ENCODE results near the gene TAP2. TPM values are rescaled to one million over a fixed set of nuclear protein-coding genes. Genes with fewer than 3 reads are reported as not detected.
A peak's percentile ranks its signal among the peaks of the same experiment; 100 is the strongest.

TAP2 gene
- total and polyA plus RNA-seq, 2 of the 13 experiments (the other 11 are each of a cell fraction or from before 2014, with no cell fraction given), result 10.3 to 17.6 TPM

DNA sequence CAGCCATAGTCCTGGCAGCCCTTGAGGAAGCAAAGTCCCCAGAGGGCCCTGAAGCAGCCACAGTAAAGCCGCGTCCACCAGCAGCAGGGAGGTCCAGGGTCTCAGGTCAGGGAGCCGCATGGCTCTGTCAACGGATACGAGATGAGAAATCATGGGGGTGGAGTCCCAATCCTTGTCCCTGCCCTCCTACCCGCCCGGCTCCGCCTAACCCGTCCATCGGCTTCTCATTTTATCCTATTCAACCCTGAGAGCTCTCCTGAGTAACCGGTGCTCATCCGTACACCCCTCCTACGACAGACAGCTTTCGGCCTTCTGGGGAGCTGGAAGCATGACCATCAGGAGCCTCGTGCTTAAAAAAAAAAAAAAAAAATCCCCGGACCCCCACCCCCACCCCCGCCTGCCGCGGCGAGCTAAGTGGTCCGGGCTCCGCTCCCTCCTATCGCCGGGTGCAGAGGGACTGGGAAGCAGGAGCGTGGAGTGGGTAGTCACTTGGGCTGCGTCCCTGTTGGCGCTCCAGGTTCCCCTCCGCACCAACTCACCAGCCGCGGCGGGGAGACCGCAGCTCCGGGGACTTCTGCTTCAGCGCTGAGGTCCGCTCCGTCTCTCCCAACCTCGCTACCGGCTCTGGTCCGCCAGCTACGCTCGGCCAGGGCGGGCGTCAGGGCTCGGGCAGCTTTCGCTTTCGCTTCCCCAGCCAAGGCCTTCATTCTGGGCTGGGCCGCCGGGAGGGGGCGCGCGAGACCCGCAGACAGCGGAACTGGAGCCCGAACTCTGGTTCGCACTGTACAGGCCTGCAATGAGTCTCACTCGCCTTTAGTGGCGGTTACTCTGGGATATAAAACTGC is at the start of gene TAP2 (continued):
- TF ChIP-seq MTA3 (CRISPR knock-in tag; IDR thresholded peaks at IDR 0.05), result no peak
- TF ChIP-seq, protein P1, sequence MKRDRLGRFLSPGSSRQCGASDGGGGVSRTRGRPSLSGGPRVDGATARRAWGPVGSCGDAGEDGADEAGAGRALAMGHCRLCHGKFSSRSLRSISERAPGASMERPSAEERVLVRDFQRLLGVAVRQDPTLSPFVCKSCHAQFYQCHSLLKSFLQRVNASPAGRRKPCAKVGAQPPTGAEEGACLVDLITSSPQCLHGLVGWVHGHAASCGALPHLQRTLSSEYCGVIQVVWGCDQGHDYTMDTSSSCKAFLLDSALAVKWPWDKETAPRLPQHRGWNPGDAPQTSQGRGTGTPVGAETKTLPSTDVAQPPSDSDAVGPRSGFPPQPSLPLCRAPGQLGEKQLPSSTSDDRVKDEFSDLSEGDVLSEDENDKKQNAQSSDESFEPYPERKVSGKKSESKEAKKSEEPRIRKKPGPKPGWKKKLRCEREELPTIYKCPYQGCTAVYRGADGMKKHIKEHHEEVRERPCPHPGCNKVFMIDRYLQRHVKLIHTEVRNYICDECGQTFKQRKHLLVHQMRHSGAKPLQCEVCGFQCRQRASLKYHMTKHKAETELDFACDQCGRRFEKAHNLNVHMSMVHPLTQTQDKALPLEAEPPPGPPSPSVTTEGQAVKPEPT (CRISPR knock-in tag; IDR thresholded peaks at IDR 0.05; ENCODE audit: low read depth), result 0 out of 2 replicates have a peak, but pooled peaks have one; percentile 67
- TF ChIP-seq, protein P2, sequence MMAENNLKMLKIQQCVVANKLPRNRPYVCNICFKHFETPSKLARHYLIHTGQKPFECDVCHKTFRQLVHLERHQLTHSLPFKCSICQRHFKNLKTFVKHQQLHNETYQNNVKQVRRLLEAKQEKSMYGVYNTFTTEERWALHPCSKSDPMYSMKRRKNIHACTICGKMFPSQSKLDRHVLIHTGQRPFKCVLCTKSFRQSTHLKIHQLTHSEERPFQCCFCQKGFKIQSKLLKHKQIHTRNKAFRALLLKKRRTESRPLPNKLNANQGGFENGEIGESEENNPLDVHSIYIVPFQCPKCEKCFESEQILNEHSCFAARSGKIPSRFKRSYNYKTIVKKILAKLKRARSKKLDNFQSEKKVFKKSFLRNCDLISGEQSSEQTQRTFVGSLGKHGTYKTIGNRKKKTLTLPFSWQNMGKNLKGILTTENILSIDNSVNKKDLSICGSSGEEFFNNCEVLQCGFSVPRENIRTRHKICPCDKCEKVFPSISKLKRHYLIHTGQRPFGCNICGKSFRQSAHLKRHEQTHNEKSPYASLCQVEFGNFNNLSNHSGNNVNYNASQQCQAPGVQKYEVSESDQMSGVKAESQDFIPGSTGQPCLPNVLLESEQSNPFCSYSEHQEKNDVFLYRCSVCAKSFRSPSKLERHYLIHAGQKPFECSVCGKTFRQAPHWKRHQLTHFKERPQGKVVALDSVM (CRISPR knock-in tag; IDR thresholded peaks at IDR 0.05), result peak; percentile 47; the same call in 1 of the 2 replicates
- TF ChIP-seq ZNF878 (CRISPR knock-in tag; IDR thresholded peaks at IDR 0.05), result 0 out of 2 replicates have a peak, but pooled peaks have one; percentile 5
- TF ChIP-seq ELF3 (CRISPR knock-in tag; IDR thresholded peaks at IDR 0.05), result peak; percentile 75
- TF ChIP-seq ZNF30 (CRISPR knock-in tag; IDR thresholded peaks at IDR 0.05), result no peak; the same call in 1 of the 2 replicates
- TF ChIP-seq HNF4A (CRISPR knock-in tag; IDR thresholded peaks at IDR 0.05), result peak; percentile 61
- TF ChIP-seq, protein P3, sequence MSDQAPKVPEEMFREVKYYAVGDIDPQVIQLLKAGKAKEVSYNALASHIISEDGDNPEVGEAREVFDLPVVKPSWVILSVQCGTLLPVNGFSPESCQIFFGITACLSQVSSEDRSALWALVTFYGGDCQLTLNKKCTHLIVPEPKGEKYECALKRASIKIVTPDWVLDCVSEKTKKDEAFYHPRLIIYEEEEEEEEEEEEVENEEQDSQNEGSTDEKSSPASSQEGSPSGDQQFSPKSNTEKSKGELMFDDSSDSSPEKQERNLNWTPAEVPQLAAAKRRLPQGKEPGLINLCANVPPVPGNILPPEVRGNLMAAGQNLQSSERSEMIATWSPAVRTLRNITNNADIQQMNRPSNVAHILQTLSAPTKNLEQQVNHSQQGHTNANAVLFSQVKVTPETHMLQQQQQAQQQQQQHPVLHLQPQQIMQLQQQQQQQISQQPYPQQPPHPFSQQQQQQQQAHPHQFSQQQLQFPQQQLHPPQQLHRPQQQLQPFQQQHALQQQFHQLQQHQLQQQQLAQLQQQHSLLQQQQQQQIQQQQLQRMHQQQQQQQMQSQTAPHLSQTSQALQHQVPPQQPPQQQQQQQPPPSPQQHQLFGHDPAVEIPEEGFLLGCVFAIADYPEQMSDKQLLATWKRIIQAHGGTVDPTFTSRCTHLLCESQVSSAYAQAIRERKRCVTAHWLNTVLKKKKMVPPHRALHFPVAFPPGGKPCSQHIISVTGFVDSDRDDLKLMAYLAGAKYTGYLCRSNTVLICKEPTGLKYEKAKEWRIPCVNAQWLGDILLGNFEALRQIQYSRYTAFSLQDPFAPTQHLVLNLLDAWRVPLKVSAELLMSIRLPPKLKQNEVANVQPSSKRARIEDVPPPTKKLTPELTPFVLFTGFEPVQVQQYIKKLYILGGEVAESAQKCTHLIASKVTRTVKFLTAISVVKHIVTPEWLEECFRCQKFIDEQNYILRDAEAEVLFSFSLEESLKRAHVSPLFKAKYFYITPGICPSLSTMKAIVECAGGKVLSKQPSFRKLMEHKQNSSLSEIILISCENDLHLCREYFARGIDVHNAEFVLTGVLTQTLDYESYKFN (CRISPR knock-in tag; conservative IDR thresholded peaks at IDR 0.05), result no peak
- TF ChIP-seq, protein P4, sequence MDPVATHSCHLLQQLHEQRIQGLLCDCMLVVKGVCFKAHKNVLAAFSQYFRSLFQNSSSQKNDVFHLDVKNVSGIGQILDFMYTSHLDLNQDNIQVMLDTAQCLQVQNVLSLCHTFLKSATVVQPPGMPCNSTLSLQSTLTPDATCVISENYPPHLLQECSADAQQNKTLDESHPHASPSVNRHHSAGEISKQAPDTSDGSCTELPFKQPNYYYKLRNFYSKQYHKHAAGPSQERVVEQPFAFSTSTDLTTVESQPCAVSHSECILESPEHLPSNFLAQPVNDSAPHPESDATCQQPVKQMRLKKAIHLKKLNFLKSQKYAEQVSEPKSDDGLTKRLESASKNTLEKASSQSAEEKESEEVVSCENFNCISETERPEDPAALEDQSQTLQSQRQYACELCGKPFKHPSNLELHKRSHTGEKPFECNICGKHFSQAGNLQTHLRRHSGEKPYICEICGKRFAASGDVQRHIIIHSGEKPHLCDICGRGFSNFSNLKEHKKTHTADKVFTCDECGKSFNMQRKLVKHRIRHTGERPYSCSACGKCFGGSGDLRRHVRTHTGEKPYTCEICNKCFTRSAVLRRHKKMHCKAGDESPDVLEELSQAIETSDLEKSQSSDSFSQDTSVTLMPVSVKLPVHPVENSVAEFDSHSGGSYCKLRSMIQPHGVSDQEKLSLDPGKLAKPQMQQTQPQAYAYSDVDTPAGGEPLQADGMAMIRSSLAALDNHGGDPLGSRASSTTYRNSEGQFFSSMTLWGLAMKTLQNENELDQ (CRISPR knock-in tag; IDR thresholded peaks at IDR 0.05; ENCODE audit: borderline replicate concordance), result no peak
- TF ChIP-seq, protein P5, sequence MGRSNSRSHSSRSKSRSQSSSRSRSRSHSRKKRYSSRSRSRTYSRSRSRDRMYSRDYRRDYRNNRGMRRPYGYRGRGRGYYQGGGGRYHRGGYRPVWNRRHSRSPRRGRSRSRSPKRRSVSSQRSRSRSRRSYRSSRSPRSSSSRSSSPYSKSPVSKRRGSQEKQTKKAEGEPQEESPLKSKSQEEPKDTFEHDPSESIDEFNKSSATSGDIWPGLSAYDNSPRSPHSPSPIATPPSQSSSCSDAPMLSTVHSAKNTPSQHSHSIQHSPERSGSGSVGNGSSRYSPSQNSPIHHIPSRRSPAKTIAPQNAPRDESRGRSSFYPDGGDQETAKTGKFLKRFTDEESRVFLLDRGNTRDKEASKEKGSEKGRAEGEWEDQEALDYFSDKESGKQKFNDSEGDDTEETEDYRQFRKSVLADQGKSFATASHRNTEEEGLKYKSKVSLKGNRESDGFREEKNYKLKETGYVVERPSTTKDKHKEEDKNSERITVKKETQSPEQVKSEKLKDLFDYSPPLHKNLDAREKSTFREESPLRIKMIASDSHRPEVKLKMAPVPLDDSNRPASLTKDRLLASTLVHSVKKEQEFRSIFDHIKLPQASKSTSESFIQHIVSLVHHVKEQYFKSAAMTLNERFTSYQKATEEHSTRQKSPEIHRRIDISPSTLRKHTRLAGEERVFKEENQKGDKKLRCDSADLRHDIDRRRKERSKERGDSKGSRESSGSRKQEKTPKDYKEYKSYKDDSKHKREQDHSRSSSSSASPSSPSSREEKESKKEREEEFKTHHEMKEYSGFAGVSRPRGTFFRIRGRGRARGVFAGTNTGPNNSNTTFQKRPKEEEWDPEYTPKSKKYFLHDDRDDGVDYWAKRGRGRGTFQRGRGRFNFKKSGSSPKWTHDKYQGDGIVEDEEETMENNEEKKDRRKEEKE (IDR thresholded peaks at IDR 0.05), result no peak
- peak; percentile 72 for TF ChIP-seq ZBTB38 (CRISPR knock-in tag; IDR thresholded peaks at IDR 0.05)
- peak; percentile 82 for TF ChIP-seq MTF2 (CRISPR knock-in tag; IDR thresholded peaks at IDR 0.05; ENCODE audit: borderline replicate concordance)
- TF ChIP-seq JUND (CRISPR knock-in tag; IDR thresholded peaks at IDR 0.05), result no peak
